ENCODE measurements around the gene CLDN8. TPM values are rescaled to one million over a fixed set of nuclear protein-coding genes. Genes with fewer than 3 reads are reported as not detected.

CLDN8 gene
- total RNA-seq, 2 experiments from 2014 or later, result not detected

DNA sequence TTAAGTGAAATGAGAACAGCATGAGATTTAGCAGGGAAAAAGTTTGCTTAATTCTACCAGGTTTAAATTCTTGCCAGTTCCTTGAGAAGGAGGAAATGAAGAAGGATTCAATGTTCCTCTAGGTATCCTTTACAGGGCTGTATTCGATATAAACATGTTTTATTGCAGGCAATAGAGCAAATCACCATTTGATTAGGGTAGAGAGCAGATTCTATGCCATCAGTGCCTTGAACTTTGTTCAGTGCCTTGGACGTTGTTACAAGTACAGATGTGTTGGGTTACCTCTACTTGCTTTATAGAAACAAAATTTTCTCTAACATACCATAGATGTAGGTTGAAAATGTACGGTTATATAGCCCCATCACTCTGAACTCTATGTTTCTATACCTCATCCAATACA is 18.2 kb upstream of the CLDN8 start:
- no peak overlapping the region for H3K4me3 ChIP-seq (ENCODE audit: low read length)
- CTCF ChIA-PET, result no interaction called here
- H3K27me3 ChIP-seq (ENCODE audit: control insufficient read depth in 1 of 2, insufficient read depth in 2 of 2, low read length in 2 of 2), result no peaks in the 10 kb centered on the region
- no peak for DNase-seq
- no peaks in the 10 kb centered on the region for H3K27me3 Mint-ChIP-seq
- H3K27ac ChIP-seq (ENCODE audit: low read depth in 1 of 2, low read length in 2 of 2), result no peak overlapping the region
- H3K4me3 Mint-ChIP-seq, result no peak overlapping the region
- no peak for ATAC-seq (ENCODE audit: poor library complexity)
- no peaks in the 10 kb centered on the region for H3K9me3 Mint-ChIP-seq
- no peaks in the 10 kb centered on the region for H3K4me1 ChIP-seq (ENCODE audit: insufficient read depth, low read length)
- no peaks in the 10 kb centered on the region for H3K36me3 ChIP-seq (ENCODE audit: insufficient read depth, low read length)
- H3K27ac Mint-ChIP-seq, result no peak overlapping the region
- intact Hi-C loops (cut with DNase I, micrococcal nuclease), result no loop called here
- no peaks in the 10 kb centered on the region for H3K4me1 Mint-ChIP-seq (ENCODE audit: low read depth)
- H3K9me3 ChIP-seq (ENCODE audit: control insufficient read depth in 1 of 2, insufficient read depth in 1 of 2, low read length in 2 of 2), result no peaks in the 10 kb centered on the region
- TF ChIP-seq, protein P1, sequence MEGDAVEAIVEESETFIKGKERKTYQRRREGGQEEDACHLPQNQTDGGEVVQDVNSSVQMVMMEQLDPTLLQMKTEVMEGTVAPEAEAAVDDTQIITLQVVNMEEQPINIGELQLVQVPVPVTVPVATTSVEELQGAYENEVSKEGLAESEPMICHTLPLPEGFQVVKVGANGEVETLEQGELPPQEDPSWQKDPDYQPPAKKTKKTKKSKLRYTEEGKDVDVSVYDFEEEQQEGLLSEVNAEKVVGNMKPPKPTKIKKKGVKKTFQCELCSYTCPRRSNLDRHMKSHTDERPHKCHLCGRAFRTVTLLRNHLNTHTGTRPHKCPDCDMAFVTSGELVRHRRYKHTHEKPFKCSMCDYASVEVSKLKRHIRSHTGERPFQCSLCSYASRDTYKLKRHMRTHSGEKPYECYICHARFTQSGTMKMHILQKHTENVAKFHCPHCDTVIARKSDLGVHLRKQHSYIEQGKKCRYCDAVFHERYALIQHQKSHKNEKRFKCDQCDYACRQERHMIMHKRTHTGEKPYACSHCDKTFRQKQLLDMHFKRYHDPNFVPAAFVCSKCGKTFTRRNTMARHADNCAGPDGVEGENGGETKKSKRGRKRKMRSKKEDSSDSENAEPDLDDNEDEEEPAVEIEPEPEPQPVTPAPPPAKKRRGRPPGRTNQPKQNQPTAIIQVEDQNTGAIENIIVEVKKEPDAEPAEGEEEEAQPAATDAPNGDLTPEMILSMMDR (IDR thresholded peaks at IDR 0.05), result no peak
- POLR2A ChIA-PET, result no interaction called here
- no peaks in the 10 kb centered on the region for H3K36me3 Mint-ChIP-seq (ENCODE audit: low read depth)

GRCh38 chr21:30233228-30234020 is 17.5 kb upstream of the CLDN8 start:
- ChIA-PET CTCF (no interaction called here), POLR2A (no interaction called here)
- DNase-seq (no peak), ATAC-seq (ENCODE audit: poor library complexity) (no peak)
- intact Hi-C loops (cut with DNase I, micrococcal nuclease), result no loop called here
- Mint-ChIP-seq H3K9me3 (no peaks in the 10 kb centered on the region), H3K36me3 (ENCODE audit: low read depth) (no peaks in the 10 kb centered on the region), H3K27me3 (no peaks in the 10 kb centered on the region), H3K27ac (no peak overlapping the region), H3K4me3 (no peak overlapping the region), H3K4me1 (ENCODE audit: low read depth) (no peaks in the 10 kb centered on the region)
- H3K4me3 ChIP-seq (ENCODE audit: low read length), result no peak overlapping the region
- H3K4me1 ChIP-seq (ENCODE audit: insufficient read depth, low read length), result no peaks in the 10 kb centered on the region
- no peaks in the 10 kb centered on the region for H3K36me3 ChIP-seq (ENCODE audit: insufficient read depth, low read length)
- no peaks in the 10 kb centered on the region for H3K27me3 ChIP-seq (ENCODE audit: control insufficient read depth in 1 of 2, insufficient read depth in 2 of 2, low read length in 2 of 2)
- H3K27ac ChIP-seq (ENCODE audit: low read depth in 1 of 2, low read length in 2 of 2), result no peak overlapping the region
- TF ChIP-seq, protein P1 (IDR thresholded peaks at IDR 0.05), result no peak
- no peaks in the 10 kb centered on the region for H3K9me3 ChIP-seq (ENCODE audit: control insufficient read depth in 1 of 2, insufficient read depth in 1 of 2, low read length in 2 of 2)

- DNase-seq (no peak), ATAC-seq (ENCODE audit: poor library complexity) (no peak)
- no peaks in the 10 kb centered on the region for H3K36me3 ChIP-seq (ENCODE audit: insufficient read depth, low read length)
- intact Hi-C loops (cut with DNase I, micrococcal nuclease), result no loop called here
- no peaks in the 10 kb centered on the region for H3K27me3 ChIP-seq (ENCODE audit: control insufficient read depth in 1 of 2, insufficient read depth in 2 of 2, low read length in 2 of 2)
- TF ChIP-seq, protein P1 (IDR thresholded peaks at IDR 0.05), result no peak
- no peaks in the 10 kb centered on the region for H3K4me1 ChIP-seq (ENCODE audit: insufficient read depth, low read length)
- H3K27me3 Mint-ChIP-seq, result no peaks in the 10 kb centered on the region
- CTCF ChIA-PET, result no interaction called here
- H3K27ac Mint-ChIP-seq, result no peak overlapping the region
- H3K9me3 Mint-ChIP-seq, result no peaks in the 10 kb centered on the region
- no peaks in the 10 kb centered on the region for H3K36me3 Mint-ChIP-seq (ENCODE audit: low read depth)
- H3K4me1 Mint-ChIP-seq (ENCODE audit: low read depth), result no peaks in the 10 kb centered on the region
- no peak overlapping the region for H3K4me3 ChIP-seq (ENCODE audit: low read length)
- POLR2A ChIA-PET, result no interaction called here
- H3K4me3 Mint-ChIP-seq, result no peak overlapping the region
- H3K9me3 ChIP-seq (ENCODE audit: control insufficient read depth in 1 of 2, insufficient read depth in 1 of 2, low read length in 2 of 2), result no peaks in the 10 kb centered on the region
- H3K27ac ChIP-seq (ENCODE audit: low read depth in 1 of 2, low read length in 2 of 2), result no peak overlapping the region
Measured at GRCh38 chr21:30232011-30232410, 16.1 kb upstream of the CLDN8 start.
